Measurements from ENCODE around the gene KRTAP9-3.
"Not testable (repeated sequence)": the region's sequence is repeated elsewhere in the genome, so short reads cannot be mapped to it uniquely, and the experiment has no call there.

Gene KRTAP9-3

DNA sequence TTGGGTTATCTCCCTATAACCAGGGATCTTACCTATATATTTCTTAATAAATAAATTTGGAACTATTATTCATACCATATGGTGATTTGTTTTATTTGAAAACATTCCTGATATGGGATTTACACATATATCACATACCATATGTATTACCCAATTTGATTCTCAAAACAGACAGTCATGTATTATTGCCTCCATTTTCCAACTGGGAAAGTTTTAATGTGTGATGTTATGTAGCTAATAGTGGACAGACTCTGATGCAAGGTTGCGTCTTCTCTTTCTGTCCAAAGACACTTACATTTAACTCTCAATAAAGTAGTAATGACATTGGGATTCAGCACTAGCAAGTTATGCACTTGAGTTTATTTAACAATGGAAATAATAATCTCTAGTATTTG, 24.0 kb downstream of the KRTAP9-3 start:
- H3K4me3 ChIP-seq (replicated peaks; ENCODE audit: low read depth, low read length): no peak overlapping the region
- DNase-seq (ENCODE audit: extremely low read depth, low read depth): no peak
- TF ChIP-seq CTCF (IDR thresholded peaks at IDR 0.05; ENCODE audit: low read depth, low read length, missing control alignments): no peak

- TF ChIP-seq CTCF (IDR thresholded peaks at IDR 0.05; ENCODE audit: low read depth, low read length, missing control alignments): no peak
- no peak for DNase-seq (ENCODE audit: extremely low read depth, low read depth)
- H3K4me3 ChIP-seq (replicated peaks; ENCODE audit: low read depth, low read length): no peak overlapping the region
Measured at GRCh38 chr17:41258406-41258805, 26.2 kb downstream of the KRTAP9-3 start.

DNA sequence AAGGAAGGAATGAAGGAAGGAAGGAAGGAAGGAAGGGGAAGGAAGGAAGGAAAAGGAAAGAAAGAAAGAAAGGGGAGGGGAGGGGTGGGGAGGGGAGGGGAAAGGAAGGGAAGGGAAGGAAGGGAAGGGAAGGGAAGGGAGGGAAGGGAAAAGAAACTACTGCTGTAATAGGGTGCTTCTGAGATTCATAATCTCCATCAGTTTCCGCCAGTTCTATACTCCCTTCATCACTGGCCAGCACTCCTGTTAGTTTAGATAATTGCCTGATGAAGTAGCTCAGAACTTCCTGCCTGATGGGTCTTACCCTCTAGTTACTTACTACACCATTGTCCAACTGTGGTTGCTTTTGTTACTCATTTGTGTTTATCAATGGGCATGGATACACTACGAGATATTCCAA, 31.0 kb downstream of the KRTAP9-3 start:
- no peak for TF ChIP-seq CTCF (IDR thresholded peaks at IDR 0.05; ENCODE audit: low read depth, low read length, missing control alignments)

GRCh38 chr17:41264599-41264998, 32.4 kb downstream of the KRTAP9-3 start:
- DNase-seq (ENCODE audit: extremely low read depth, low read depth): no peak
- no peak overlapping the region for H3K4me3 ChIP-seq (replicated peaks; ENCODE audit: low read depth, low read length)
- no peak for TF ChIP-seq CTCF (IDR thresholded peaks at IDR 0.05; ENCODE audit: low read depth, low read length, missing control alignments)

More for the DNA sequence above, 31.0 kb downstream of the KRTAP9-3 start:
- H3K4me3 ChIP-seq (replicated peaks; ENCODE audit: low read depth, low read length): no peak overlapping the region
- DNase-seq (ENCODE audit: extremely low read depth, low read depth): no peak

- DNase-seq (ENCODE audit: extremely low read depth, low read depth): no peak
- no peak for TF ChIP-seq CTCF (IDR thresholded peaks at IDR 0.05; ENCODE audit: low read depth, low read length, missing control alignments)
- no peak within 1 kb of the TSS for H3K4me3 ChIP-seq (replicated peaks; ENCODE audit: low read depth, low read length)
Measured at GRCh38 chr17:41265078-41265477, 32.8 kb downstream of the KRTAP9-3 start, which contains the start of gene KRTAP9-6. TSS of gene KRTAP9-6 (plus strand) at chr17:41265378. CDS start at chr17:41265378, 0 bp downstream.

DNA sequence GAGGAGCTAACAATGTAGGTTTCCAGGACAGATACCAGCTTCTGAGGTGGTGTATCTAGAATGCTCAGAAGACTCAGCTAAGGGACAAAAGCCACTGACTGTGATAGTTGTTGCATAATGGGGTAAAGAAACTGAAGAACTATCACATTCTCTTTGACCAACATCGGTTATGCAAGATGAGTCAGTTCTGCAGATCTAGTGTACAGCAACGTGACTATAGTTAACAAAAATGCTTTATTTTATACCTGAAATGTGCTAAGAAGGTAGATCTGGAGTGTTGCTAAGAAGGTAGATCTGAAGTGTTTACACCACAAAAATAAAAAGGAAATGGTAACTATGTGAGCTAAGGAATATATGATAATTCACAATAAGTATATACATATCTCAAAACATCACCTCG, 35.5 kb downstream of the KRTAP9-3 start:
- no peak for TF ChIP-seq CTCF (IDR thresholded peaks at IDR 0.05; ENCODE audit: low read depth, low read length, missing control alignments)
- H3K4me3 ChIP-seq (replicated peaks; ENCODE audit: low read depth, low read length): no peak overlapping the region
- DNase-seq (ENCODE audit: extremely low read depth, low read depth): no peak

- not testable (repeated sequence) for H3K4me3 ChIP-seq (replicated peaks; ENCODE audit: low read depth, low read length); DNase-seq (ENCODE audit: extremely low read depth, low read depth)
Measured at GRCh38 chr17:41271323-41271722, 39.1 kb downstream of the KRTAP9-3 start.
